Upper lobe of left lung (tissue), 4 donors: Measurements from ENCODE around the gene WNT8B.

Source experiments
- CTCF ChIP-seq, 6 experiments: fragments of 450-650 bp in 4 of 6; fragments of 200-600 bp in 2 of 6; sonication (generic) in 2 of 6; IDR thresholded peaks; one replicate each; pipeline ENCODE4 v1.5.1; 2016 to 2019; ENCODE audit warnings: antibody characterized with exemption in 6 of 6
- POLR2A ChIP-seq, 4 donors: fragments of 450-650 bp; IDR thresholded peaks; one replicate each; pipeline ENCODE4 v1.5.1; 2016 to 2017; ENCODE audit warnings: antibody characterized with exemption in 4 of 4, mild to moderate bottlenecking in 2 of 4

- TF ChIP-seq POLR2A (IDR thresholded peaks at IDR 0.05): no peak
- TF ChIP-seq CTCF (IDR thresholded peaks at IDR 0.05): no peak
Measured at GRCh38 chr10:100489396-100489795, 26.6 kb downstream of the WNT8B start.
